Stimulated activated CD4-positive, alpha-beta T cell treated with anti-CD3 and anti-CD28 coated beads, Interleukin-12 subunit alpha, Interleukin-12 subunit beta, amount 100 ng/mL, for 24 hours (primary cell): Measurements from ENCODE around the gene RSL1D1.
"Not testable (repeated sequence)": the region's sequence is repeated elsewhere in the genome, so short reads cannot be mapped to it uniquely, and the experiment has no call there.

Experiments used
- DNase-seq, 2 experiments: peaks; one replicate each; pipeline ENCODE4 v3.0.0-alpha.2; 2020; ENCODE audit warnings: low read depth in 2 of 2

RSL1D1 gene

GRCh38 chr16:11843861-11844260 lies 7.5 kb downstream of the RSL1D1 start:
- no peak for DNase-seq

GRCh38 chr16:11843206-11843605 lies 8.1 kb downstream of the RSL1D1 start:
- no peak for DNase-seq

- DNase-seq = no peak
These were observed 10.3 kb downstream of the RSL1D1 start for GRCh38 chr16:11841026-11841425.

- no peak for DNase-seq
These were observed 14.6 kb downstream of the RSL1D1 start for GRCh38 chr16:11836650-11837244.

GRCh38 chr16:11835891-11836649 lies 15.3 kb downstream of the RSL1D1 start:
- DNase-seq = no peak

- no peak for DNase-seq
These were observed 16.0 kb downstream of the RSL1D1 start for GRCh38 chr16:11835309-11835708.

GRCh38 chr16:11833951-11834695 lies 17.2 kb downstream of the RSL1D1 start:
- no peak for DNase-seq

- DNase-seq = no peak
These were observed 22.6 kb downstream of the RSL1D1 start for GRCh38 chr16:11828696-11829095.

GRCh38 chr16:11825520-11826165 lies 25.7 kb downstream of the RSL1D1 start:
- DNase-seq = not testable (repeated sequence)

GRCh38 chr16:11824362-11824761 lies 27.0 kb downstream of the RSL1D1 start:
- no peak for DNase-seq

GRCh38 chr16:11823645-11824044 lies 27.7 kb downstream of the RSL1D1 start:
- DNase-seq = not testable (repeated sequence)

- no peak for DNase-seq
These were observed 31.5 kb downstream of the RSL1D1 start for GRCh38 chr16:11819798-11820197.

GRCh38 chr16:11818970-11819369 lies 32.4 kb downstream of the RSL1D1 start:
- DNase-seq = not testable (repeated sequence)

- no peak for DNase-seq
These were observed 35.2 kb downstream of the RSL1D1 start for GRCh38 chr16:11816123-11816522.

GRCh38 chr16:11814800-11815199 lies 36.5 kb downstream of the RSL1D1 start:
- DNase-seq = not testable (repeated sequence)

- no peak for DNase-seq
These were observed 44.6 kb downstream of the RSL1D1 start for GRCh38 chr16:11806721-11807120.

GRCh38 chr16:11805556-11805955 lies 45.8 kb downstream of the RSL1D1 start:
- DNase-seq = no peak

GRCh38 chr16:11801481-11802021 lies 49.8 kb downstream of the RSL1D1 start:
- DNase-seq = no peak

GRCh38 chr16:11800382-11800718 lies 51.0 kb downstream of the RSL1D1 start:
- DNase-seq = no peak

- no peak for DNase-seq
These were observed 51.6 kb downstream of the RSL1D1 start for GRCh38 chr16:11799509-11800381.

GRCh38 chr16:11799017-11799381 lies 52.3 kb downstream of the RSL1D1 start:
- DNase-seq = no peak
